T-helper 2 cell treated with Interferon-gamma antibody and Interleukin-4, amounts not matched to agents 100 ng/mL and 5 ng/mL, for 36 hours (primary cell): ENCODE results near the gene PCDHGB4. TPM values are rescaled to one million over a fixed set of nuclear protein-coding genes. Genes with fewer than 3 reads are reported as not detected.
"Not testable (repeated sequence)": the region's sequence is repeated elsewhere in the genome, so short reads cannot be mapped to it uniquely, and the experiment has no call there.

Experiments used
- intact Hi-C: fragments of 100-400 bp; cut with micrococcal nuclease; formaldehyde crosslinking; loops from one replicate; pipeline ENCODE4 v1.15.1; 2023
- total RNA-seq: library from RNA; stranded (reverse); gene quantifications from 2 replicates; pipeline ENCODE4 v1.2.3, GENCODE V29; 2022

Gene PCDHGB4
- total RNA-seq, 1 donor from 2014 or later, result 0.18 TPM

GRCh38 chr5:141397756-141398551, 10.5 kb downstream of the PCDHGB4 start, which contains the start of gene PCDHGB5:
Gene PCDHGB5, plus strand, starts transcription at chr5:141397947. Its CDS starts 181 bp downstream, at chr5:141398128.
- intact Hi-C loops, result not testable (repeated sequence)

GRCh38 chr5:141398608-141399007, 11.1 kb downstream of the PCDHGB4 start:
- intact Hi-C loops, result no loop called here

DNA sequence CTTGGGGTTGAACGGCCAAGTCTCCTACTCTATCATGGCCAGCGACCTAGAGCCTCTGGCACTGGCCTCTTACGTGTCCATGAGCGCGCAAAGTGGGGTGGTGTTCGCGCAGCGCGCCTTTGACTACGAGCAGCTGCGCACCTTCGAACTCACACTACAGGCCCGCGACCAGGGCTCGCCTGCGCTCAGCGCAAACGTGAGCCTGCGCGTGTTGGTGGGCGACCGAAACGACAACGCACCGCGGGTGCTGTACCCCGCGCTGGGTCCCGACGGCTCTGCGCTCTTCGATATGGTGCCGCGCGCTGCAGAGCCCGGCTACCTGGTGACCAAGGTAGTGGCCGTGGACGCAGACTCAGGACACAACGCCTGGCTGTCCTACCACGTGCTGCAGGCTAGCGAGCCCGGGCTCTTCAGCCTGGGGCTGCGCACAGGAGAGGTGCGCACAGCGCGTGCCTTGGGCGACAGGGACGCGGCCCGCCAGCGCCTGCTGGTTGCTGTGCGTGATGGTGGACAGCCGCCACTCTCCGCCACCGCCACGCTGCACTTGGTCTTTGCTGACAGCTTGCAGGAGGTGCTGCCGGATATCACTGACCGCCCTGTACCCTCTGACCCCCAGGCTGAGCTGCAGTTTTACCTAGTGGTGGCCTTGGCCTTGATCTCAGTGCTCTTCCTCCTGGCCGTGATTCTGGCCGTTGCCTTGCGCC, 12.2 kb downstream of the PCDHGB4 start:
- intact Hi-C loops, result no loop called here

GRCh38 chr5:141402553-141403243, 15.2 kb downstream of the PCDHGB4 start, which contains the start of gene PCDHGA9:
Gene PCDHGA9, plus strand, starts transcription at chr5:141402778. Its CDS starts 175 bp downstream, at chr5:141402953.
- intact Hi-C loops, result no loop called here

- intact Hi-C loops, result no loop called here
Observed at GRCh38 chr5:141403387-141403786, 15.9 kb downstream of the PCDHGB4 start.

DNA sequence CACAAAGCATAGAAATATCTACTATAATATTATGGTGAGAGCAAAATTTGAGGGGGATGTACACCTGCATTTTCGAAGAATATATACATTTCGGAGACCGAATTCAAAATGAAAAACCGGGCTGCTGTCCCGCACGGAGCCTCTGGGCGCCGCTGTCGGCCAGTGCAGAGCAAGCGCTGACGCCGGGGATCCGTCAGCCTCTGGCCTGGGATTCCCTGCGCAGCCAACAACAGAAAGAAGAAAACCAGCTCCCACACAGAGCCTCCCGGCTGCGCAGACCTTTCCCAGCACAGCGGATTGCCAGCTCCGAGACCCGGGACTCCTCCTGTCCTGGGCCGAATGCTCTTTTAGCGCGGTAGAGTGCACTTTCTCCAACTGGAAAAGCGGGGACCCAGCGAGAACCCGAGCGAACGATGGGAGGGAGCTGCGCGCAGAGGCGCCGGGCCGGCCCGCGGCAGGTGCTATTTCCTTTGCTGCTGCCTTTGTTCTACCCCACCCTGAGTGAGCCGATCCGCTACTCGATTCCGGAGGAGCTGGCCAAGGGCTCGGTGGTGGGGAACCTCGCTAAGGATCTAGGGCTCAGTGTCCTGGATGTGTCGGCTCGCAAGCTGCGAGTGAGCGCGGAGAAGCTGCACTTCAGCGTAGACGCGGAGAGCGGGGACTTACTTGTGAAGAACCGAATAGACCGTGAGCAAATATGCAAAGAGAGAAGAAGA, 20.4 kb downstream of the PCDHGB4 start, which contains the start of gene PCDHGB6:
TSS of gene PCDHGB6 (plus strand) at position 232 of the 716 bp plus-strand sequence. CDS start at position 414, 182 bp downstream.
- intact Hi-C loops, result not testable (repeated sequence)

GRCh38 chr5:141409598-141410306, 22.3 kb downstream of the PCDHGB4 start:
- intact Hi-C loops, result loop anchor here (5.0 to 10.0 kb wide), 2 partner anchors 87 to 175 kb away; partner anchors contain the start of gene TAF7

DNA sequence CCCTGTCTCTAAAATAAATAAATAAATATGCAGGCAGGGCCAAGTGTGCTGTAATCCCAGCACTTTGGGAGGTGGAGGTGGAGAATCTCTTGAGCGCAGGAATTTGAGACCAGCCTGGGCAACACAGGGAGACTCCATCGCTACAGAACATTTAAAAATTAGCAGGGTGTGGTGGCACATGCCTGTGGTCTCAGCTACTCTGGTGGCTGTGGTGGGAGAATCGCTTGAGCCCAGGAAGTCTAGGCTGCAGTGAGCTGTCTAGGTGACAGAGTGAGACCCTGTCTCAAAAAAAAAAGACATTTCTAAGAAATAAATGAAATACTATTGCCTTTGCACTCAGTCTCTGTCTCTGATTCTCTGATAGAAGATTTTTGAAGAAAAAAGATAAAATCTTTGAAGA, 24.1 kb downstream of the PCDHGB4 start:
- intact Hi-C loops, result loop anchor here (5.0 to 10.0 kb wide), 2 partner anchors 89 to 177 kb away; partner anchors contain the start of gene TAF7

DNA sequence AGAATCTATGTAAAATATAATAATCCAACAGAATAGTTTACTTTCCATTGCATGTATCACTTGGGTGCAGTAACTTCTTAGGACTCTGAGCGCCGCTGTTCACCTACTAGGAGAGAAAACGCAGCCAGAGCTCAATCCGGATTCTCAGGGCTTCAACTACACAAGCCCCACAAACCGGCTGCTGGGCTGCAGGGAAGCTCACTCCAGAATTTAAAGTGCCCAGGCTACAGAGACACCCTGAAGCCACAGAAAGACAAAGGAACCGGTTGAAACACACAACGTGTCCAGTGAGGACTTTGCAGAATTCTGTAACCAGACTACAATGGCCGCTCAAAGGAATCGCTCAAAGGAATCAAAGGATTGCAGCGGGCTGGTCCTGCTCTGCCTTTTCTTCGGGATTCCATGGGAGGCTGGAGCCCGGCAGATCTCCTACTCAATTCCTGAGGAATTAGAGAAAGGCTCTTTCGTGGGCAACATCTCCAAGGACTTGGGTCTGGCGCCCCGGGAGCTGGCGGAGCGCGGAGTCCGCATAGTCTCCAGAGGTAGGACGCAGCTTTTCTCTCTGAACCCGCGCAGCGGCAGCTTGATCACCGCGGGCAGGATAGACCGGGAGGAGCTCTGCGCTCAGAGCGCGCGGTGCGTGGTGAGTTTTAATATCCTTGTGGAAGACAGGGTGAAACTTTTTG, 25.5 kb downstream of the PCDHGB4 start, which contains the start of gene PCDHGA10:
TSS of gene PCDHGA10 (plus strand) at position 134 of the 686 bp plus-strand sequence. CDS start at position 323, 189 bp downstream.
- intact Hi-C loops, result loop anchor here (1.0 to 10.0 kb wide), 5 partner anchors 91 to 178 kb away; partner anchors contain the start of gene TAF7

DNA sequence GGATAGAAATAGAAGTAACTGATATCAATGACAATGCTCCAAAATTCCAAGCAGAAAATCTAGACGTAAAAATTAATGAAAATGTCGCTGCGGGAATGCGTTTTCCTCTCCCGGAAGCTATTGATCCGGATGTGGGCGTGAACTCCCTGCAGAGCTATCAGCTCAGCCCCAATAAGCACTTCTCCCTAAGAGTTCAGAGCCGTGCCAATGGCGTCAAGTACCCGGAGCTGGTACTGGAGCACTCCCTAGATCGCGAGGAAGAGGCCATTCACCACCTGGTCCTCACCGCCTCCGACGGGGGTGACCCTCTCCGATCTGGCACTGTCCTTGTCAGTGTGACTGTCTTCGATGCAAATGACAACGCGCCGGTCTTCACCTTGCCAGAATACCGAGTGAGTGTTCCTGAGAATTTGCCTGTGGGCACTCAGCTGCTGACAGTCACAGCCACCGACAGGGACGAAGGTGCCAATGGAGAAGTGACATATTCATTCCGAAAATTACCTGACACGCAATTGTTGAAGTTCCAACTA, 26.1 kb downstream of the PCDHGB4 start:
- intact Hi-C loops, result loop anchor here (2.0 to 10.0 kb wide), 4 partner anchors 91 to 179 kb away; partner anchors contain the start of gene TAF7

- intact Hi-C loops, result loop anchor here (5.0 to 10.0 kb wide), 2 partner anchors 92 to 180 kb away; partner anchors contain the start of gene TAF7
Observed at GRCh38 chr5:141414548-141415274, 27.2 kb downstream of the PCDHGB4 start.

GRCh38 chr5:141415275-141415618, 27.7 kb downstream of the PCDHGB4 start:
- intact Hi-C loops, result loop anchor here (10.0 kb wide), 1 partner anchor 180 kb away; no protein-coding TSS in a partner anchor

- intact Hi-C loops, result loop anchor here (1.0 to 10.0 kb wide), 2 partner anchors 95 to 183 kb away; no protein-coding TSS in a partner anchor
Observed at GRCh38 chr5:141417494-141418172, 30.1 kb downstream of the PCDHGB4 start, which contains the start of gene PCDHGB7. Gene PCDHGB7, plus strand, starts transcription at chr5:141417677. Its CDS starts 183 bp downstream, at chr5:141417860.

GRCh38 chr5:141419074-141419880, 31.8 kb downstream of the PCDHGB4 start:
- intact Hi-C loops, result loop anchor here (10.0 kb wide), 1 partner anchor 184 kb away; no protein-coding TSS in a partner anchor

- intact Hi-C loops, result loop anchor here (5.0 kb wide), 2 partner anchors 56 to 59 kb away; partner anchors contain the start of genes PCDHGA5 and PCDHGC3
Observed at GRCh38 chr5:141420855-141421488, 33.5 kb downstream of the PCDHGB4 start, which contains the start of gene PCDHGA11. Gene PCDHGA11, plus strand, starts transcription at chr5:141421051. Its CDS starts 177 bp downstream, at chr5:141421228.

DNA sequence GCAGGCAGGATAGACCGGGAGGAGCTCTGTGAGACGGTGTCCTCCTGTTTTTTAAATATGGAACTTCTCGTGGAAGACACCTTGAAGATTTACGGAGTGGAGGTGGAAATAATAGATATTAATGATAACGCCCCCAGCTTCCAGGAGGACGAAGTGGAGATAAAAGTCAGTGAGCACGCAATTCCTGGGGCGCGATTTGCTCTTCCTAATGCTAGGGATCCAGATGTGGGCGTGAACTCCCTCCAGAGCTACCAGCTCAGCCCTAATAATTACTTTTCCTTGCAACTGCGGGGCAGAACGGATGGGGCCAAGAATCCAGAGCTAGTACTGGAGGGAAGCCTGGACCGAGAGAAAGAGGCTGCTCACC, 34.0 kb downstream of the PCDHGB4 start:
- intact Hi-C loops, result loop anchor here (5.0 kb wide), 2 partner anchors 56 to 59 kb away; partner anchors contain the start of genes PCDHGA5 and PCDHGC3
